Activated CD4-positive, alpha-beta memory T cell treated with anti-CD3 and anti-CD28 coated beads, Interleukin-2, amount 10 ng/mL, durations not matched to agents 7 days and 5 days (primary cell): ENCODE measurements around the gene CD300C. TPM values are rescaled to one million over a fixed set of nuclear protein-coding genes. Genes with fewer than 3 reads are reported as not detected.

Experiments used
- total RNA-seq, 2 experiments: library from RNA; stranded (reverse); gene quantifications; one replicate each; pipeline ENCODE4 v1.2.3, GENCODE V29; 2021

CD300C gene
- total RNA-seq, 2 experiments from 2014 or later, result 3.9 to 4.1 TPM

Other genes with a start within 250 kb of the CD300C start
- 1 to 10 TPM; 3.5 to 3.8 TPM for gene KIF19, start 219.9 kb downstream of the CD300C start, total RNA-seq
- gene BTBD17, start 184.2 kb downstream of the CD300C start, total RNA-seq, result under 1 TPM in 1 of 2 experiments, not detected in 1; 0.18 TPM
- under 1 TPM in 1 of 2 experiments, not detected in 1; 0.15 TPM for gene GPR142, start 178.6 kb downstream of the CD300C start, total RNA-seq
- gene GPRC5C, start 114.0 kb downstream of the CD300C start, total RNA-seq, result 1 to 10 TPM in 1 of 2 experiments, under 1 TPM in 1; 0.68 to 1.2 TPM
- gene CD300A, start 79.5 kb downstream of the CD300C start, total RNA-seq, result 10 to 100 TPM; 69.5 to 74.2 TPM
- not detected for gene CD300LB, start 14.6 kb downstream of the CD300C start, total RNA-seq
- not detected for gene CD300H, start 21.4 kb upstream of the CD300C start, total RNA-seq
- gene CD300LD, start 46.2 kb upstream of the CD300C start, total RNA-seq, result not detected
- not detected for gene CD300E, start 77.6 kb upstream of the CD300C start, total RNA-seq
- gene CD300LF, start 166.8 kb upstream of the CD300C start, total RNA-seq, result not detected
- 10 to 100 TPM; 56.1 to 58.5 TPM for gene RAB37, start 191.1 kb upstream of the CD300C start, total RNA-seq
- gene NHERF1, start 202.5 kb upstream of the CD300C start, total RNA-seq, result 100 to 1,000 TPM; 320 to 328 TPM
- 10 to 100 TPM; 32.1 to 32.3 TPM for gene NAT9, start 230.2 kb upstream of the CD300C start, total RNA-seq